Measurements from ENCODE around the gene RRP9. TPM values are rescaled to one million over a fixed set of nuclear protein-coding genes. Genes with fewer than 3 reads are reported as not detected.

The RRP9 gene
- total and polyA plus RNA-seq, 10 of the 15 experiments (the other 5 are each of a cell fraction or from before 2014, with no cell fraction given), result 4.7 to 91.5 (median 41.7) TPM

DNA sequence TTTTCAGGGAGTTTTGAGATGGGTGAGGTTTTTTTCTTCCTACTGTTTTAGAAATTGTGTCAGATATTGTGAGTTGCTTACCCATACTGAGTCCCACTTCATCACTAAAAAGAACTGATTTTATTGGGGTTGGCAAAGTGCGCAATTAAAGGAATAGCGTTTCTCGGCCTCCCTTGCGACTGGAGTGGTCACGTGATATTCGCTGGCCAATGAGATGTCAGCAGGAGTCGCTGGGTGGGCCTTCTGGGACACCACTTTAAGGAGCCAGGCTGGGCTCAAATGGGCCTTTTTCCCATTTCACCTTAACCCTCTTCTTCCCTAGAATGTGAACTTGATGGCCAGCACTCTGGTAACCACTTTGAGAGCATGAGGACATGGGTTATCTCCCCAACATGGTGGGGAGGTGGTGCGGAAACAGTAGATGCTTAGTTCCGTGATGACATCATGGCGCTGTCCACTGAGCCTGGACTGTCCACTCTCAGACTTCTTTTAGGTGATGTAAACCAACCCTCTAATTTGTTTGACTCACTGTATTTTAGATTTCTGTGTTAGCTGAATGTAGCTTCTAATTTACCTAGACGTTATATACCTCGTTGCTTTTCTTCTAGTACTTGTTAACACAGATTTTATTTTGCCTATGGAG is 53.1 kb downstream of the RRP9 start:
- in situ Hi-C loops (cut with MboI) (no loop called here), intact Hi-C loops (cut with micrococcal nuclease; ENCODE audit: unreplicated experiment) (no loop called here)
- WGBS (ENCODE audit: insufficient coverage, insufficient replicate concordance, low lambda C conversion rate, missing lambda C conversion rate), result 38% methylated on average over 12 of the region's 12 CpGs
- Histone ChIP-seq H3K27me3 (replicated peaks in 1 of 2; ENCODE audit: control insufficient read depth in 2 of 2, insufficient read depth in 2 of 2, low read length in 1 of 2) (peaks cover 0 to 2% of the 10 kb centered on the region in 2 experiments; a peak in 2 of 4 replicates), H4K20me1 (ENCODE audit: control insufficient read depth, insufficient read depth) (no peaks in the 10 kb centered on the region), H2AFZ (ENCODE audit: control insufficient read depth, low read depth, low read length) (no peak overlapping the region), H3K27ac (ENCODE audit: control insufficient read depth, insufficient read depth) (no peak overlapping the region), H3K4me3 (no peak overlapping the region), H3K9ac (ENCODE audit: control insufficient read depth, insufficient read depth, low read length) (no peak overlapping the region), H3K4me2 (ENCODE audit: control insufficient read depth, insufficient read depth) (no peak overlapping the region), H3K79me2 (ENCODE audit: control insufficient read depth, insufficient read depth, low read length) (no peaks in the 10 kb centered on the region), H3K9me3 (replicated peaks; ENCODE audit: control insufficient read depth, insufficient read depth, low read length) (no peaks in the 10 kb centered on the region), H3K4me1 (ENCODE audit: control insufficient read depth, insufficient read depth, low read length) (no peaks in the 10 kb centered on the region), H3K36me3 (ENCODE audit: control insufficient read depth in 2 of 2, insufficient read depth in 2 of 2, low read length in 1 of 2) (no peaks in the 10 kb centered on the region)
- BruUV-seq (replicated peaks), result no TSS peak
- FAIRE-seq (no peak), ATAC-seq (no peak), DNase-seq (ENCODE audit: low read depth, low spot score) (no peak)
- RAD21 ChIA-PET (ENCODE audit: unreplicated experiment), result no interaction called here
- POLR2A ChIA-PET, result no interaction called here
- CTCF ChIA-PET, result no interaction called here
- SMC1A ChIA-PET (ENCODE audit: uncharacterized antibody, unreplicated experiment), result no interaction called here
- TF ChIP-seq JUNB (IDR thresholded peaks at IDR 0.05) (no peak), NFYA (IDR thresholded peaks at IDR 0.05; ENCODE audit: borderline replicate concordance, low read depth, low read length) (no peak), RELB (IDR thresholded peaks at IDR 0.05; ENCODE audit: low read depth) (no peak), BHLHE40 (IDR thresholded peaks at IDR 0.05; ENCODE audit: borderline replicate concordance in 1 of 2, low read depth in 2 of 2, low read length in 1 of 2) (no peak), POU2F2 (IDR thresholded peaks at IDR 0.05; ENCODE audit: borderline replicate concordance, low read depth, low read length) (no peak), YBX1 (IDR thresholded peaks at IDR 0.05) (no peak), RBBP5 (conservative IDR thresholded peaks at IDR 0.05) (no peak), NKRF (conservative IDR thresholded peaks at IDR 0.05) (no peak), IRF5 (IDR thresholded peaks at IDR 0.05; ENCODE audit: borderline replicate concordance) (no peak), ZNF24 (IDR thresholded peaks at IDR 0.05) (no peak), BMI1 (IDR thresholded peaks at IDR 0.05; ENCODE audit: borderline replicate concordance) (no peak), EP300 (IDR thresholded peaks at IDR 0.05; ENCODE audit: borderline replicate concordance in 1 of 2, control insufficient read depth in 1 of 2, low read depth in 2 of 2, low read length in 2 of 2) (no peak), CHD2 (IDR thresholded peaks at IDR 0.05; ENCODE audit: borderline replicate concordance, low read depth, low read length) (no peak)
- TF ChIP-seq, protein P1, sequence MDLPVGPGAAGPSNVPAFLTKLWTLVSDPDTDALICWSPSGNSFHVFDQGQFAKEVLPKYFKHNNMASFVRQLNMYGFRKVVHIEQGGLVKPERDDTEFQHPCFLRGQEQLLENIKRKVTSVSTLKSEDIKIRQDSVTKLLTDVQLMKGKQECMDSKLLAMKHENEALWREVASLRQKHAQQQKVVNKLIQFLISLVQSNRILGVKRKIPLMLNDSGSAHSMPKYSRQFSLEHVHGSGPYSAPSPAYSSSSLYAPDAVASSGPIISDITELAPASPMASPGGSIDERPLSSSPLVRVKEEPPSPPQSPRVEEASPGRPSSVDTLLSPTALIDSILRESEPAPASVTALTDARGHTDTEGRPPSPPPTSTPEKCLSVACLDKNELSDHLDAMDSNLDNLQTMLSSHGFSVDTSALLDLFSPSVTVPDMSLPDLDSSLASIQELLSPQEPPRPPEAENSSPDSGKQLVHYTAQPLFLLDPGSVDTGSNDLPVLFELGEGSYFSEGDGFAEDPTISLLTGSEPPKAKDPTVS (IDR thresholded peaks at IDR 0.05; ENCODE audit: low read depth, low read length), result no peak
- TF ChIP-seq, protein P2, sequence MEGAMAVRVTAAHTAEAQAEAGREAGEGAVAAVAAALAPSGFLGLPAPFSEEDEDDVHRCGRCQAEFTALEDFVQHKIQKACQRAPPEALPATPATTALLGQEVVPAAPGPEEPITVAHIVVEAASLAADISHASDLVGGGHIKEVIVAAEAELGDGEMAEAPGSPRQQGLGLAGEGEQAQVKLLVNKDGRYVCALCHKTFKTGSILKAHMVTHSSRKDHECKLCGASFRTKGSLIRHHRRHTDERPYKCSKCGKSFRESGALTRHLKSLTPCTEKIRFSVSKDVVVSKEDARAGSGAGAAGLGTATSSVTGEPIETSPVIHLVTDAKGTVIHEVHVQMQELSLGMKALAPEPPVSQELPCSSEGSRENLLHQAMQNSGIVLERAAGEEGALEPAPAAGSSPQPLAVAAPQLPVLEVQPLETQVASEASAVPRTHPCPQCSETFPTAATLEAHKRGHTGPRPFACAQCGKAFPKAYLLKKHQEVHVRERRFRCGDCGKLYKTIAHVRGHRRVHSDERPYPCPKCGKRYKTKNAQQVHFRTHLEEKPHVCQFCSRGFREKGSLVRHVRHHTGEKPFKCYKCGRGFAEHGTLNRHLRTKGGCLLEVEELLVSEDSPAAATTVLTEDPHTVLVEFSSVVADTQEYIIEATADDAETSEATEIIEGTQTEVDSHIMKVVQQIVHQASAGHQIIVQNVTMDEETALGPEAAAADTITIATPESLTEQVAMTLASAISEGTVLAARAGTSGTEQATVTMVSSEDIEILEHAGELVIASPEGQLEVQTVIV (IDR thresholded peaks at IDR 0.05; ENCODE audit: borderline replicate concordance, partially characterized antibody), result no peak
